OCI-LY7 (cell line): ENCODE measurements around the gene KRR1. TPM values are rescaled to one million over a fixed set of nuclear protein-coding genes. Genes with fewer than 3 reads are reported as not detected.

ENCODE experiments used
- BruUV-seq: library from RNA; stranded (reverse); fragments of 400-500 nt; replicated peaks from 2 replicates; lab custom pipeline; 2021; lab: Mats Ljungman, UMichigan
- CTCF ChIA-PET: fragments of 300-600 bp; sonication (Branson Sonifier 250); formaldehyde crosslinking; loops from one replicate; lab custom pipeline; 2022; ENCODE audit warnings: antibody characterized with exemption; ENCODE audit not compliant: unreplicated experiment; lab: Charles Lee
- POLR2A ChIA-PET: fragments of 300-600 bp; sonication (Branson Sonifier 250); formaldehyde crosslinking; loops from one replicate; lab custom pipeline; 2022; ENCODE audit warnings: antibody characterized with exemption; lab: Charles Lee
- DNase-seq: peaks from one replicate; pipeline ENCODE4 v3.0.0-alpha.2; 2015; ENCODE audit warnings: low spot score
- H2AFZ ChIP-seq: fragments of 200-600 bp; sonication (generic), shearing (Covaris generic); 2 replicates; pipeline ENCODE4 v1.6.1; 2014; ENCODE audit warnings: mild to moderate bottlenecking, antibody characterized with exemption, low read length, moderate library complexity
- H3K27ac ChIP-seq: fragments of 200-600 bp; sonication (generic); 2 replicates; pipeline ENCODE4 v1.5.1; 2014; ENCODE audit warnings: mixed run types, low read depth, mild to moderate bottlenecking, moderate library complexity, low read length, inconsistent platforms; ENCODE audit not compliant: poor library complexity, severe bottlenecking
- H3K36me3 ChIP-seq: fragments of 200-600 bp; sonication (generic); 2 replicates; pipeline ENCODE4 v1.6.1; 2014; ENCODE audit warnings: mild to moderate bottlenecking, antibody characterized with exemption, low read length, moderate library complexity, mixed read lengths; ENCODE audit not compliant: insufficient read depth
- H3K4me1 ChIP-seq: fragments of 200-600 bp; sonication (generic); 2 replicates; pipeline ENCODE4 v1.5.1; 2014; ENCODE audit warnings: mild to moderate bottlenecking, low read length; ENCODE audit not compliant: insufficient read depth, poor library complexity, severe bottlenecking
- H3K4me2 ChIP-seq: fragments of 200-600 bp; sonication (generic); 2 replicates; pipeline ENCODE4 v1.6.1; 2014; ENCODE audit warnings: mild to moderate bottlenecking, low read length
- H3K4me3 ChIP-seq: fragments of 200-600 bp; sonication (generic); 2 replicates; pipeline ENCODE4 v1.5.1; 2014; ENCODE audit warnings: mild to moderate bottlenecking, low read depth, low read length; ENCODE audit not compliant: poor library complexity, severe bottlenecking
- H3K79me2 ChIP-seq: fragments of 200-600 bp; sonication (generic); 2 replicates; pipeline ENCODE4 v1.6.1; 2016; ENCODE audit warnings: low read depth, mild to moderate bottlenecking, low read length, moderate library complexity, mixed read lengths; ENCODE audit not compliant: insufficient read depth
- H3K9me2 ChIP-seq: fragments of 200-600 bp; sonication (generic); 2 replicates; pipeline ENCODE4 v1.6.1; 2016; ENCODE audit warnings: mild to moderate bottlenecking, low read length, mixed read lengths; ENCODE audit not compliant: insufficient read depth
- H3K9me3 ChIP-seq: fragments of 200-600 bp; sonication (generic); 2 replicates; pipeline ENCODE4 v1.6.1; 2014; ENCODE audit warnings: mild to moderate bottlenecking, mixed run types, low read length, mixed read lengths
- H4K20me1 ChIP-seq: fragments of 200-600 bp; sonication (generic); 2 replicates; pipeline ENCODE4 v1.6.1; 2014; ENCODE audit warnings: mild to moderate bottlenecking, antibody characterized with exemption, low read length, moderate library complexity, mixed read lengths; ENCODE audit not compliant: insufficient read depth
- EZH2phosphoT487 ChIP-seq: fragments of 200-600 bp; sonication (generic); IDR thresholded peaks from 2 replicates; pipeline ENCODE4 v1.6.1; 2018; ENCODE audit warnings: low read depth, borderline replicate concordance, mild to moderate bottlenecking, mixed run types, antibody characterized with exemption, low read length, moderate library complexity, mixed read lengths
- intact Hi-C: fragments of 100-400 bp; cut with micrococcal nuclease; formaldehyde crosslinking; loops from one replicate; pipeline ENCODE4 v1.10.0; 2022; ENCODE audit not compliant: unreplicated experiment
- total RNA-seq, 2 experiments: library from RNA; depleted of rRNA in 1 of 2; stranded (reverse); fragments of >200 nt in 1 of 2; shearing (Covaris generic) in 1 of 2; gene quantifications; 2 replicates each; pipeline ENCODE4 v1.2.3, GENCODE V29; 2014 to 2022
- TF ChIP-seq, protein P1 (sequence below): fragments of 200-600 bp; sonication (generic); conservative IDR thresholded peaks from 2 replicates; pipeline ENCODE4 v1.5.1; 2014; ENCODE audit warnings: mild to moderate bottlenecking, antibody characterized with exemption, low read length, moderate library complexity, mixed read lengths

KRR1 gene
- total RNA-seq, 2 experiments from 2014 or later: 44.0 to 78.0 TPM

DNA sequence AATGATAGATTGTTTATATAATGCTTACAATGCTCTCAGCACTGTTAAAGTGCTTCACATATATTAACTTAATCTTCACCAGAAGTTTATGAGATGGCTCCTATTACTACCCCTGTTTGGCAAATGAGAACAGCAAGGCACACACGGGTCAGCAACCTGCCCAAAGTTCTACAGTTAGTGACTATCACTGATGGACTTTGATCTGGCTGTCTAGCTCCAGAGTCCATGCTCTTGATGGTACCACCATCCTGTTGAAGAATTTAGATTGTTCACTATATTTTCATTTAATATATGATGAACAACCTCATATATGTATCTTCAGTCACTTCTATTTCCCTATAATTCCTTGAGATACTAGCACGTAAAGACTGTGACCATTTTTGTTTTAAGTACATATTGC is 20.2 kb downstream of the KRR1 start:
- Histone ChIP-seq H3K27ac (no peak overlapping the region), H3K4me3 (no peak overlapping the region), H3K9me2 (no peaks in the 10 kb centered on the region), H3K36me3 (peaks cover 35% of the 10 kb centered on the region), H3K79me2 (no peaks in the 10 kb centered on the region), H3K4me1 (no peaks in the 10 kb centered on the region), H3K9me3 (no peaks in the 10 kb centered on the region), H2AFZ (no peak overlapping the region), H3K4me2 (no peak overlapping the region), H4K20me1 (no peaks in the 10 kb centered on the region)
- intact Hi-C loops: no loop called here
- DNase-seq: no peak
- ChIA-PET CTCF (no interaction called here), POLR2A (no interaction called here)
- TF ChIP-seq EZH2phosphoT487: no peak
- TF ChIP-seq, protein P1, sequence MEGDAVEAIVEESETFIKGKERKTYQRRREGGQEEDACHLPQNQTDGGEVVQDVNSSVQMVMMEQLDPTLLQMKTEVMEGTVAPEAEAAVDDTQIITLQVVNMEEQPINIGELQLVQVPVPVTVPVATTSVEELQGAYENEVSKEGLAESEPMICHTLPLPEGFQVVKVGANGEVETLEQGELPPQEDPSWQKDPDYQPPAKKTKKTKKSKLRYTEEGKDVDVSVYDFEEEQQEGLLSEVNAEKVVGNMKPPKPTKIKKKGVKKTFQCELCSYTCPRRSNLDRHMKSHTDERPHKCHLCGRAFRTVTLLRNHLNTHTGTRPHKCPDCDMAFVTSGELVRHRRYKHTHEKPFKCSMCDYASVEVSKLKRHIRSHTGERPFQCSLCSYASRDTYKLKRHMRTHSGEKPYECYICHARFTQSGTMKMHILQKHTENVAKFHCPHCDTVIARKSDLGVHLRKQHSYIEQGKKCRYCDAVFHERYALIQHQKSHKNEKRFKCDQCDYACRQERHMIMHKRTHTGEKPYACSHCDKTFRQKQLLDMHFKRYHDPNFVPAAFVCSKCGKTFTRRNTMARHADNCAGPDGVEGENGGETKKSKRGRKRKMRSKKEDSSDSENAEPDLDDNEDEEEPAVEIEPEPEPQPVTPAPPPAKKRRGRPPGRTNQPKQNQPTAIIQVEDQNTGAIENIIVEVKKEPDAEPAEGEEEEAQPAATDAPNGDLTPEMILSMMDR: no peak
- no TSS peak for BruUV-seq

DNA sequence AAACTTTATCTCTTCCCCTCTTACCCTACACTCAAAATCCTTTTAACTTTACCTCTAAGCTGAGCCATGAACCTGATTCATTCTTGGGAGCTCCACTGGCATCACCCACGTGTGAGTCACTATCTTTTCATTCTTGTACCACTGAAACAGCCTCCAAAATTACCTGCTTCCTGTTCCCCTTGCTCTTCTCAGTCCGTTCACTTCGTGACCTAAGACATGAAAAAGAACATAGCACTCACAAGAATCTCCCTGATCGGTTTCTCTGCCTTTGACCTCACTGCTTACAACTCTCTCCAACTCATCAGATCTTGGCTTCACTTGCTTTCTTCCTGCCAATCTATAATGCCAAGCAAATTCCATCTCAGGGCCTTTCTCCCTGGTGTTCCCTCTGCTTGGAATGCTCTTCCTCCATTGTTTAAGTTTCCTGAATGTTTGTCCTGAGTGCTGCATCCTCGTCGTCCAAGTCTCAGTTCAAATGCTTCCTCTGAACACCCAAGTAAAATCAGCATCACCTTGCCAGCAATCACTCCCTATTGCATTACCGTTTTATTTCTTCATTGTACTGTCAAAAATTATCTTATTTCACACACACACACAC is 21.7 kb downstream of the KRR1 start:
- ChIA-PET POLR2A (interaction anchor here (0.6 kb wide), 1 partner anchor 225 kb away, joined by 3 read pairs; no protein-coding TSS in a partner anchor), CTCF (no interaction called here)
- intact Hi-C loops: loop anchor here (5.0 kb wide), 1 partner anchor 543 kb away; the partner anchor contains the start of gene PHLDA1
- no TSS peak for BruUV-seq
- Histone ChIP-seq H3K4me1 (no peaks in the 10 kb centered on the region), H3K36me3 (peaks cover 21% of the 10 kb centered on the region; the same call in 1 of the 2 replicates), H3K4me2 (no peak overlapping the region), H3K9me3 (no peaks in the 10 kb centered on the region), H2AFZ (no peak overlapping the region), H4K20me1 (no peaks in the 10 kb centered on the region), H3K4me3 (no peak overlapping the region), H3K9me2 (no peaks in the 10 kb centered on the region), H3K27ac (no peak overlapping the region), H3K79me2 (no peaks in the 10 kb centered on the region)
- DNase-seq: no peak
- TF ChIP-seq, protein P1: no peak
- no peak for TF ChIP-seq EZH2phosphoT487

DNA sequence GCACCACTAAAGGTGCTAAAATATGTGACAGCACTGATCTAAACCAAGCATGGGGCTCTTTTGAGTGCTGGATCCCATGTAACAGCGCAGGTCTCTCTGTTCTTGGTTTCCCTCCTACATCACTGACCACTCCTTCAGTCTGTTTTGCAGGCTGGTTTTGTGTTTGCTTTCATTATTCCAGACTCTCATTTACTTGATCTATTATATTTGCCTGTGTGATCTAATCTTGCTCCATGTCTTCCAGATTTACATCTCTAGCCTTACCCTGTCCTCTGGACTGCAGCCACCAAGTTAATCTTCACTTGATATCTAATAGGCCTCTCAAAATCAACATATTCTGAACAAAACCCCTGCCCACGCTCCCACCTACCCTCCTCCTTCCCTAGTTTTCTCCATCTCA is 22.2 kb downstream of the KRR1 start:
- no peaks in the 10 kb centered on the region for H3K9me2 ChIP-seq

More for the DNA sequence above, 22.2 kb downstream of the KRR1 start:
- Histone ChIP-seq H3K79me2 (no peaks in the 10 kb centered on the region), H3K27ac (no peak overlapping the region), H3K4me2 (no peak overlapping the region), H3K36me3 (peaks cover 16% of the 10 kb centered on the region; the same call in 1 of the 2 replicates), H2AFZ (no peak overlapping the region), H3K9me3 (no peaks in the 10 kb centered on the region), H4K20me1 (no peaks in the 10 kb centered on the region), H3K4me1 (no peaks in the 10 kb centered on the region), H3K4me3 (no peak overlapping the region)
- intact Hi-C loops: loop anchor here (5.0 kb wide), 1 partner anchor 543 kb away; the partner anchor contains the start of gene PHLDA1
- ChIA-PET POLR2A (no interaction called here), CTCF (no interaction called here)
- DNase-seq: no peak
- TF ChIP-seq EZH2phosphoT487: no peak
- TF ChIP-seq, protein P1: no peak
- BruUV-seq: no TSS peak
